AG04450 (cell line): Measurements from ENCODE around the gene TFDP1. TPM values are rescaled to one million over a fixed set of nuclear protein-coding genes. Genes with fewer than 3 reads are reported as not detected.

Source experiments
- CTCF ChIA-PET: fragments of 300-600, 350-600 bp; formaldehyde crosslinking; extraction: SDS; loops from one replicate; lab custom pipeline; 2022; ENCODE audit warnings: antibody characterized with exemption, inconsistent platforms; lab: Charles Lee
- POLR2A ChIA-PET: fragments of 350-600 bp; formaldehyde crosslinking; extraction: SDS; loops from one replicate; lab custom pipeline; 2021; ENCODE audit warnings: antibody characterized with exemption, inconsistent platforms; lab: Yijun Ruan, JAX
- DNase-seq: peaks from one replicate; pipeline ENCODE4 v3.0.0-alpha.2; 2011; ENCODE audit warnings: low read depth, low spot score
- H3K27ac ChIP-seq: one replicate; pipeline ENCODE4 v1.5.1; 2012; ENCODE audit warnings: low read depth, low read length, control low read depth
- H3K27me3 ChIP-seq: one replicate; pipeline ENCODE4 v1.6.0; 2012; ENCODE audit warnings: low read length; ENCODE audit not compliant: control insufficient read depth, insufficient read depth
- H3K4me3 ChIP-seq: 2 replicates; pipeline ENCODE4 v1.5.1; 2011; ENCODE audit warnings: mild to moderate bottlenecking, low read depth, low read length, control low read depth
- H3K9me3 ChIP-seq: 2 replicates; pipeline ENCODE4 v1.5.1; 2012; ENCODE audit warnings: low read length; ENCODE audit not compliant: control insufficient read depth, insufficient read depth
- CTCF ChIP-seq: IDR thresholded peaks from 2 replicates; pipeline ENCODE4 v1.5.1; 2011; ENCODE audit warnings: low read depth, low read length, control low read depth, inconsistent platforms
- polyA plus RNA-seq: library from polyadenylated mRNA; depleted of rRNA; stranded (reverse); fragments of >200 nt; gene quantifications from 2 replicates; pipeline ENCODE4 v1.2.3, GENCODE V29; 2011

The TFDP1 gene
- polyA plus RNA-seq, 1 experiment, result 79.7 TPM

GRCh38 chr13:113552786-113553434 is 31.6 kb upstream of the TFDP1 start:
- ChIA-PET CTCF (no interaction called here), POLR2A (no interaction called here)
- Histone ChIP-seq H3K9me3 (no peaks in the 10 kb centered on the region; the same call in 1 of the 2 replicates), H3K27me3 (no peaks in the 10 kb centered on the region), H3K27ac (no peak overlapping the region), H3K4me3 (no peak overlapping the region)
- TF ChIP-seq CTCF, result no peak
- DNase-seq, result no peak

- TF ChIP-seq CTCF, result no peak
- Histone ChIP-seq H3K27me3 (no peaks in the 10 kb centered on the region), H3K27ac (no peak overlapping the region), H3K9me3 (no peaks in the 10 kb centered on the region), H3K4me3 (no peak overlapping the region)
- POLR2A ChIA-PET, result no interaction called here
- CTCF ChIA-PET, result no interaction called here
- DNase-seq, result no peak
Observed at GRCh38 chr13:113553511-113554332, 30.8 kb upstream of the TFDP1 start.

- TF ChIP-seq CTCF, result no peak
- no peak overlapping the region for H3K4me3 ChIP-seq
- no peaks in the 10 kb centered on the region for H3K27me3 ChIP-seq
- no peak overlapping the region for H3K27ac ChIP-seq
- DNase-seq, result no peak
- CTCF ChIA-PET, result no interaction called here
- POLR2A ChIA-PET, result no interaction called here
- no peaks in the 10 kb centered on the region for H3K9me3 ChIP-seq
Observed at GRCh38 chr13:113554333-113554700, 30.2 kb upstream of the TFDP1 start.

- Histone ChIP-seq H3K4me3 (no peak overlapping the region), H3K9me3 (no peaks in the 10 kb centered on the region), H3K27ac (no peak overlapping the region), H3K27me3 (no peaks in the 10 kb centered on the region)
- DNase-seq, result no peak
- ChIA-PET CTCF (no interaction called here), POLR2A (no interaction called here)
- no peak for TF ChIP-seq CTCF
Observed at GRCh38 chr13:113555141-113555540, 29.4 kb upstream of the TFDP1 start.

GRCh38 chr13:113557013-113557412 is 27.5 kb upstream of the TFDP1 start:
- Histone ChIP-seq H3K27ac (no peak overlapping the region), H3K4me3 (no peak overlapping the region), H3K27me3 (peaks cover 4% of the 10 kb centered on the region), H3K9me3 (no peaks in the 10 kb centered on the region)
- CTCF ChIA-PET, result no interaction called here
- DNase-seq, result no peak
- TF ChIP-seq CTCF, result no peak
- POLR2A ChIA-PET, result interaction anchor here (0.6 kb wide), 1 partner anchor 51 kb away, joined by 3 read pairs; no protein-coding TSS in a partner anchor
